GM21717 (cell line): Measurements from ENCODE around the gene ATP5F1D.
"Not testable (repeated sequence)": the region's sequence is repeated elsewhere in the genome, so short reads cannot be mapped to it uniquely, and the experiment has no call there.

Experiments
- ATAC-seq: cut with Tn5 transposase; IDR thresholded peaks from one replicate; pipeline ENCODE4 v1.9.1; 2021; ENCODE audit warnings: mild to moderate bottlenecking, moderate library complexity; ENCODE audit not compliant: unreplicated experiment

Gene ATP5F1D

DNA sequence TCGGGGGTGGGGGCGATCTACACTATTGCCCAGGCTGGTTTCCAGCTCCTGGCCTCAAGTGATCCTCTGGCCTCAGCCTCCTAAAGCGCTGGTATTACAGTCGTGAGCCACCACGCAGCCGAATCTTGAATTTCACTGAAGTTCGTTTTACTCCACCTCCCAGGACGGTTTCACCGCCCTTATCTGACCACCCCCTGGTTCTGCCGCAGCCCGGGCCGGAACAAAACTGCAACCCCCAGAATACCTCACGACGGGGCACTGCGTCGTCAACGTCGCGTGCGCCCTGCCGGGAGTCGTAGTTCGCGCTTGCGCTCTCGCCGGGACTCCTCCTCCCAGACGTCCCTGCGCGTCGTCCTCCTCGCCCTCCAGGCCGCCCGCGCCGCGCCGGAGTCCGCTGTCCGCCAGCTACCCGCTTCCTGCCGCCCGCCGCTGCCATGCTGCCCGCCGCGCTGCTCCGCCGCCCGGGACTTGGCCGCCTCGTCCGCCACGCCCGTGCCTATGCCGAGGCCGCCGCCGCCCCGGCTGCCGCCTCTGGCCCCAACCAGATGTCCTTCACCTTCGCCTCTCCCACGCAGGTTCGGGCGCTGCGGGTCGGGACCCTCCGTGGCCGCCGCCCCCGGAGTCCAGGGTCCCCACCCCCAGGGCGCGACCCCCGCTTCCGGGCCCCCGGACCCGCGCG lies at the start of gene ATP5F1D:
ATP5F1D (plus strand) TSS at position 335 of the 679 bp plus-strand sequence; CDS start at position 435, 100 bp downstream.
- no peak for ATAC-seq

DNA sequence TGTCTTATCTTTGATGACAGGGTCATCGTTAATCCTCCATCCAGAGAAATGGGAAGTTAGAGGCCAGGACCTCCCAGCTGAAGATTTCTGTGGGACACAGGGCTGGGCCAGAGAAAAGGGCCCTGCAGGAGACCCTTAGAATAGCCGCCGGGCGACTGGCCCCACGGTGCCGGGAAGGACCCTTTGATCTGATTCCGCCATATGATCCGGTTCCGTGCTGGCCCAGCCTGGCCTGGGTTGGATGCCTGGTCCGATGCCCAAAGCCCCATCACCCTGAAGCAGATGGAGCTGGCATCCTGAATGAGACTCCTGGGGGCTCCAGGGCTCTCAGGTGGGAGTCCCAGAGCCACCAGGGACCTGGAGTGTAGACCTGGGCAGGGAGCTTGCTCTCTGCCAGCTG lies 42.0 kb upstream of the ATP5F1D start:
- ATAC-seq, result no peak

DNA sequence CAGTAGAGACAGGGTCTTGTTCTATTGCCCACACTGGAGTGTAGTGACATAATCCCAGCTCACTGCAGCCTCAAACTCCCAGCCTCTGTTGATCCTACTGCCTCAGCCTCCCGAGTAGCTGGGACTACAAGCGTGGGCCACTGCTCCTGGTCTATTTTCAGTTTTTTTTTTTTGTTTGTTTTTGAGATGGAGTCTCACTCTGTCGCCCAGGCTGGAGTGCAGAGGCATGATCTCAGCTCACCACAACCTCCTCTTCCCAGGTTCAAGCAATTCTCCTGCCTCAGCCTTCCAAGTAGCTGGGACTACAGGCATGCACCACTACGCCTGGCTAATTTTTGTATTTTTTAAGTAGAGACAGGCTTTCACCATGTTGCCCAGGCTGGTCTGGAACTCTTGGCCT lies 40.9 kb upstream of the ATP5F1D start:
- ATAC-seq, result not testable (repeated sequence)

DNA sequence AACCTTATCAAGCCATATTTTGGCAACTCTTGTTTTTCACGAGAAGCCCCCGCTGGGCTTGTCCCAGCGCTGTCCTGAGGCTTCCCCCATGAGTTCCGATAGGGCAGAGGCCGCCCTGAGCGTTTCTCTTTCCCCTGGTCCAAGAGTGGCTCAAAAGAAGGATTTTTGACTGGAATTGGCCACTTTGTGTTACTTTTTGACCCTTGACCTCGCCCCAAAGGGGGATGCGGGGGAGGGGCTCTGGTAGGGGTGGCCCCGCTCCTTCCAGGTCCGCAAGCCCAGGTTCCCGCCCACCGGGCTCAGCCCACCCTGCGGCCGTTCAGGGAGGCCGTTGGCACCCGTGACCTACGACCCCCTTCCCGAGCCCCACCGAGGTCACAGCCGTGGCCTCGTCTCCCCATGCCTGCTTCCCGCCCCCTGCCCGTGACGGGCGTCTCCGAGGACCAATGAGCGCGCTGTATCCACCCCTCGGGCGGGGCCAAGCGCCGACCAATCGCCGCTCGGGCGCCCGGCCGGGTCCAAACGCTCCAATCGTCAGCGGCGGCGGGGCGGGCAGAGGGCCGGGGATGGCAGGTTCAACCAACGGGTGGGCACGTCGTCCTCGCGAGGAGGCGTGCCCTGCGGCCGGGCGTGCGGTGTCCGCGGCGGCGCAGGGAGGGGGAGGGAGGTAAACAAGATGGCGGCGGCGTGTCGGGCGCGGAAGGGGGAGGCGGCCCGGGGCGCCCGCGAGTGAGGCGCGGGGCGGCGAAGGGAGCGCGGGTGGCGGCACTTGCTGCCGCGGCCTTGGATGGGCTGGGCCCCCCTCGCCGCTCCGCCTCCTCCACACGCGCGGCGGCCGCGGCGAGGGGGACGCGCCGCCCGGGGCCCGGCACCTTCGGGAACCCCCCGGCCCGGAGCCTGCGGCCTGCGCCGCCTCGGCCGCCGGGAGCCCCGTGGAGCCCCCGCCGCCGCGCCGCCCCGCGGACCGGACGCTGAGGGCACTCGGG lies 36.1 kb upstream of the ATP5F1D start, which contains the start of gene STK11:
STK11 (plus strand) TSS at position 665 of the 986 bp plus-strand sequence. CDS start 1,136 bp downstream, outside the sequence.
- peak; percentile 68 for ATAC-seq

DNA sequence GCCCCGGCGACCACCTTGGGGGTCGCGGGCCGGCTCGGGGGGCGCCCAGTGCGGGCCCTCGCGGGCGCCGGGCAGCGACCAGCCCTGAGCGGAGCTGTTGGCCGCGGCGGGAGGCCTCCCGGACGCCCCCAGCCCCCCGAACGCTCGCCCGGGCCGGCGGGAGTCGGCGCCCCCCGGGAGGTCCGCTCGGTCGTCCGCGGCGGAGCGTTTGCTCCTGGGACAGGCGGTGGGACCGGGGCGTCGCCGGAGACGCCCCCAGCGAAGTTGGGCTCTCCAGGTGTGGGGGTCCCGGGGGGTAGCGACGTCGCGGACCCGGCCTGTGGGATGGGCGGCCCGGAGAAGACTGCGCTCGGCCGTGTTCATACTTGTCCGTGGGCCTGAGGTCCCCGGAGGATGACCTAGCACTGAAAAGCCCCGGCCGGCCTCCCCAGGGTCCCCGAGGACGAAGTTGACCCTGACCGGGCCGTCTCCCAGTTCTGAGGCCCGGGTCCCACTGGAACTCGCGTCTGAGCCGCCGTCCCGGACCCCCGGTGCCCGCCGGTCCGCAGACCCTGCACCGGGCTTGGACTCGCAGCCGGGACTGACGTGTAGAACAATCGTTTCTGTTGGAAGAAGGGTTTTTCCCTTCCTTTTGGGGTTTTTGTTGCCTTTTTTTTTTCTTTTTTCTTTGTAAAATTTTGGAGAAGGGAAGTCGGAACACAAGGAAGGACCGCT lies 35.2 kb upstream of the ATP5F1D start:
- ATAC-seq, result no peak

DNA sequence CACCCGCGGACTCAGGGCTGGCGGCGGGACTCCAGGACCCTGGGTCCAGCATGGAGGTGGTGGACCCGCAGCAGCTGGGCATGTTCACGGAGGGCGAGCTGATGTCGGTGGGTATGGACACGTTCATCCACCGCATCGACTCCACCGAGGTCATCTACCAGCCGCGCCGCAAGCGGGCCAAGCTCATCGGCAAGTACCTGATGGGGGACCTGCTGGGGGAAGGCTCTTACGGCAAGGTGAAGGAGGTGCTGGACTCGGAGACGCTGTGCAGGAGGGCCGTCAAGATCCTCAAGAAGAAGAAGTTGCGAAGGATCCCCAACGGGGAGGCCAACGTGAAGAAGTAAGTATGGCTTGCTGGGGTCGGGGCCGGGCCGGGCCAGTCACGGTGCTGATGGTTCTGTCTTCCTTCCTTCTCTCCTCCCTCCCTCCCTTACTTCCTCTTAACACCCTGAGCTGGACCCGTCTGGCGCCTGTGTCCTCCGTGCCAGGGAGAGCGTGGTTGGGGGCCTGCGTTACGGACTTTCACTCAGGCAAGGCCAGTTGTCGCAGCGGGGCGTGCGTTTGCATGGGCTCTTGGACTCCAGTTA lies 34.6 kb upstream of the ATP5F1D start:
- no peak for ATAC-seq

DNA sequence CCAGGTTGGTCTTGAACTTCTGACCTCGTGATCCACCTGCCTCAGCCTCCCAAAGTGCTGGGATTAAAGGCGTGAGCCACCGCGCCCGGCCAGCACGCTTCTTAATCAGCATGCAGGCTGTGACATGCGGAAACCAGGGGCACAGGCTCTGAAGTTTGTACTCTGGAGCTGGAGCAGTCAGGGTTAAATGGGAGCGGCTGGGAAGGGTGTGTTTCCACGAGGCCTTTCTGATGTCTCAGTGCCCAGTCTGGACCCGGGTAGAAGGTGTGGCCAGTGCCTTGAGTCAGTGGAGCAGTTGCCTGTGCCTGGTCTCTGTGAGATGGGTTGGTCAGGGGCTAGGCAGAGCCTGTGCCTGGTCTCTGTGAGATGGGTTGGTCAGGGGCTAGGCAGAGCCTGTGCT lies 32.7 kb upstream of the ATP5F1D start:
- not testable (repeated sequence) for ATAC-seq

DNA sequence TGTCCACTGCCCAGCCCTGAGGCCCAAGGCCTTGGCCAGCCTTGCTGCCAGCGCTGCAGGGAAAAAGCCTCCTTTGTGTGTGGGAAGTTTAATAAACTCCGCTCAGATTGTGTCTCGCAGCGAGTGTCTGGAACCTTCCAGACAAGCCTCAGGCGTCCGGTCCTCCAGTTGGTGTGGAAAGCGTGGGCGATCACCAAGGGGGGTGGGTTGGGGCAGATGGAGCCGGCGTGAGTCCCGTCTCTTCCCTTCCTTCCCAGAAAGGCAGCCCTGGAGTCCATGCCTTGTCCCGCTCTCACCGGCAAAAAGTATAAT lies 31.4 kb upstream of the ATP5F1D start:
- ATAC-seq, result no peak

DNA sequence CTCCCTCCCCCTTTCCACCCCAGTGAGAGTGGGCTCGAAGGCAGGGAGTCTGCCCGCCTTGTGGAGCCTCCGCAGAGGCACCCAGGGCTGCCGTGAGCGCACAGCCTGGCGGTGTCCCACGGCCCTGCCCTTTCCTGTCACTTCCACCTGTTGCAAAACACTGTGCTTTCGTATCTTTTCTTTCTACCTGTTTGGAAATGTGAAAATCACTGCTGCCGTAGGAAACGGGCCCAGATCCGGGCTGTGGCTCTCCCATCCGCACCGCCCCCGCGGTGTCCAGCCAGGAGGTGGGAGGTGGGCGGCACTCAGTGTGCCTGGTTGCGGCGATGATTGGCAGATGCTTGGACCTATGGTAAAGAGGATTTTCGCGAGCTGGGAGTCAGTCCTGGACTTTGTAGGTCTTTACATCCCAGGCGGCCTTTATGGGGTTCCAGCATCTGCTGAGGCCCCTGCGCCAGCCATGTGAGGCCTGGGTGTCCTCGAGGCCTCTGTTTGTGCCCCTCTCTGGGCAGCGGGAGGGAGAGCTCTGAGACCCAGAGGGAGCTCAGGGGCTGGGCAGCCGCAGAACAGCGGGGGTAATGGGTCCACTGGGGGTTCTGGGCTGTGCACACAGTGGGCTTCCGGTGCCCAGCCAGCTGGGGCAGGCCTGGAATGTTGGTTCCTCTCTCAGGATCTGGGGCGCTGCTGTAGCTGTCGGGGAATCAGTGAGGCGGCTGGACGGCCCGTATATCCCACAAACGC lies 29.9 kb upstream of the ATP5F1D start:
- no peak for ATAC-seq

DNA sequence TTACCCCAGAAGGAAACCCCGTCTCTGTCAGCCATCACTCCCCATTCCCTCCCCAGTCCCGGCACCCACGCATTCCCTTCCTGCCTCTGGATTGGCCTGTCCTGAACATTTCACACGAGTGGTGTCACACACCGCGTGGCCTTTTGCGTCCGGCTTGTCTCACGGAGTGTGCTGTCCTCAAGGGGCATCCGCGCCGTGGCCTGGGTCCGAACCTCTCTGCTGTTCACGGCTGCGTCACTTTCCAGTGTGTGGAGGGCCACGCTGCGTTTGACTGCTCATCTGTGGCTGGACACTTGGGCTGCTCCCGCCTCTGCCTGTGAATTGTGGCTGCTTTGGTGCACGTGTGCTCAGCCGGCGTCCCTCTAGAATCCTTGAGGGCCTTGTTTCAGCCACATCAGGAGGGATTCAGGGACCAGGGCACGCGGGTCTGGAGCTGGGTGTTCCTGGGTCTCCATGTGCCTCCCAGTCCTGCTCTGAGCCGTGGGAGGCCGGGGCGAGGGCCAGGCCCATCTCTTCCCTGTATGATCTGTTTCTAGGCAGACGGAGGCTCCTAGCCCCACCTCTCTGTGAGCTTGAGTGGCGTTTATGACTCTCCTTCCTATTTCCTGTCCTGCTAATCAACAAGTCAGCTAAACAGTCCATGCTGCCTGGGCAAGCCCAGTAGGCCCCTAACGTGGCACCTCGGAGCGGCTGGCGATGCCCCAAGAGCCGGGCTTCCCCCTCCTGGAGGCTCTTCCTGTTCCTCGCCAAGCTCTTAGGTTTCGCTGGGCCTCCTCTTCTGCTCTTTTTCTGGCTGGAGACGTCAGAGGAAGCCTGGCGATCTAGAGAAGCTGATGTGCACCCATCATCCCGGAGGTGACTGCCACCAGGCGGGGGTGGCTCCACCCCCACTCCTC lies 27.9 kb upstream of the ATP5F1D start:
- ATAC-seq, result no peak

DNA sequence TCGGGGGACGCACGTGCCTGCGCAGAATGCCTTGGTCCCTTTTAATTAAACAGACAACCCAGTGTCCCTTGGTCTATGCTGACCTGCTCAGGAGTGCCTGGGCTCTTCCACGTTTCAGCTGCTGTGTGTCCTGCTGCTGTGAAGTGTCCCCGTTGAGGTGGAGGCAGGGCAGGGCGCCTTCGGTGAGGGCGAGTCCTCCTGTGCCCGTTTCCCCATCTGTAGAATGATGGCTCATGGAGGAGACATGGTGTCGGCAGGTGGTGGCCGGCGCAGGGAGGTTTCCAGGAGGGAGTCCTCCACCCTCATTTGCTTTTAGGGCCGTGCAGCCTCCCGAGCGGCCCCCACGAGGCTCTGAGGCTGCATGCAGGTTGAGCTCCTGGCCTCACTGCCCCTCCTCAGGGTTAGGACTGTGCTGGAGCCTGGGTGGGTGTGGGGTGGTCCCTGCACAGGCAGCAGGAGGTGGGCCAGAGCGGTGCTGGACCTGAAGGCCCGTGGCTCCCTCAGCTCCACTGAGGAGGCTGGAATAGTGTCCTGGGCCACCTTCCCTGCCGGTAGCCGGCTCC lies 27.2 kb upstream of the ATP5F1D start:
- ATAC-seq, result no peak

DNA sequence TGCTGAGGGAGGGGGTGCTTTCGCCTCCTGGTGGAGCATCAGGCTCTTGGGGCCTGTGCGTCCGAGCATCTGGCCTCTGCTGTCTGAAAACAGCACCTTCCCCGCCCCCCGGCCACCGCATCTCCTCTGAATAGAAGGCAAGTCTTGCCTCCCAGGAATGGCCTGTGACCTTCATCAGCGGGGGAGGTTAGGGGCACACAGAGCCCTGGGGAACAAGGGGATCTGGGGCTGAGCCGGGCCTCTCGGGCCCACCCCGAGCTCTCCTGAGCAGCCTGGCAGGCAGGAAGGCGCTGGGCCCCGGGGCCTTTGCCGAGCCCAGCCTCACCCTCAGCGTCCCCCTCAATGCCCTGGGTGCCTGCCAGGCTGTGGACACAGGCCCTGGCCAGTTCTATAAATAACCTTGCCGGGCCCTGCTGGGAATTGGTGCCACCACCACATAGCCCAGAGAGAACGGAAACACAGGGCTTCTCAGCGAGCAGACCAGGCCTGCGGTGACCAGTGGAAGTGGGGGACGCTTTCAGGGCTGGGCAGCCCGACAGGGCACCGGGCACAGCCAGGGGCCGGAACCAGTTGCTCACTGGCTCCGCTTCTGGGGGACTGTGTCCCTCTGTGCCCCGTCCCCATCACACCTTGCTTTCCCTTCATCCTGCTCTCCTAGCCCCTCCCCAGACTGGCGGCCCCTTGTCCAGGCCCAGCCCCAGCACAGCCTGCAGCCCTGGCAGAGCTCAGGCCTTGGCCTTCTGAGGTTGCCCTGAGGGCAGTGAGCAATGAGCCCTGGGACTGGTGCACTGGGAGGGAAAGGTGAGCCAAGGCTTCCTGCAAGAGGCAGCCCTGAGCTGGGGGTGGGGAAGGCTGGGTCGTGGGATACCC lies 26.5 kb upstream of the ATP5F1D start:
- no peak for ATAC-seq

DNA sequence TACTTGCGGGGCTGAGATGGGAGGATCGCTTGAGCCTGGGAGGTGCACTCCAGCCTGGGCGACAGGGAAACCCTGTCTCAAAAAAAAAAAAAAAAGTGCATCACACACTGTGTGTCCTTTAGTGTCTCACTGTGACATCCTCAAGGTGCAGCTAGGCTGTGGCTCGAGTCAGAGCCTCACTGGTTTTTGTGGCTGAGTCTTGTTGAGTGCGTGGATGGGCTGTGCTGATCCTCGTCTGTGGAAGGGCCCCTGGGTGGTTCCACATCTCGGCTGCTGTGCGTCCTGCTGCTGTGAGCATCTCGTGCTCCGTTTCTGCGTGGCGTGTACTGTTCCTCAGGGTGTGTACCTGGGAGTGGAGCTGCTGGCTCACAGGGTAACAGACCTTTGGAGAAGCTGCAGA lies 24.8 kb upstream of the ATP5F1D start:
- ATAC-seq, result no peak

DNA sequence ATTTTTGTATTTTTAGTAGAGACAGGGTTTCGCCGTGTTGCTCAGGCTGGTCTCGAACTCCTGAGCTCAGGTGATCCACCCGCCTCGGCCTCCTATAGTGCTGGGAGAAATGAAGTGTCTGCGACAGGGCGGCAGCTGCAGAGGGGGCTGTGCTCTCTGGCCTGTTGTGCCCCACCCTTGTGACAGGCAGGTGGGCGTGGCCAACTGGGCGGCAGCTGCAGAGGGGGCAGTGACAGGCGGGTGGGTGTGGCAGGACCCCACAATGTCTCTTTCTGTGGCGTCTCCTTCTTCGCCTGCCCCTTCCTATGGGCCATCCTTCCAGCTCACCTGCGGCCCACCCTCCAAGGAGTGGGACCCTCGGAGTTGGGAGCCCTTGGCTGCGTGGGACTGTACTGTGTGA lies 24.2 kb upstream of the ATP5F1D start:
- no peak for ATAC-seq

DNA sequence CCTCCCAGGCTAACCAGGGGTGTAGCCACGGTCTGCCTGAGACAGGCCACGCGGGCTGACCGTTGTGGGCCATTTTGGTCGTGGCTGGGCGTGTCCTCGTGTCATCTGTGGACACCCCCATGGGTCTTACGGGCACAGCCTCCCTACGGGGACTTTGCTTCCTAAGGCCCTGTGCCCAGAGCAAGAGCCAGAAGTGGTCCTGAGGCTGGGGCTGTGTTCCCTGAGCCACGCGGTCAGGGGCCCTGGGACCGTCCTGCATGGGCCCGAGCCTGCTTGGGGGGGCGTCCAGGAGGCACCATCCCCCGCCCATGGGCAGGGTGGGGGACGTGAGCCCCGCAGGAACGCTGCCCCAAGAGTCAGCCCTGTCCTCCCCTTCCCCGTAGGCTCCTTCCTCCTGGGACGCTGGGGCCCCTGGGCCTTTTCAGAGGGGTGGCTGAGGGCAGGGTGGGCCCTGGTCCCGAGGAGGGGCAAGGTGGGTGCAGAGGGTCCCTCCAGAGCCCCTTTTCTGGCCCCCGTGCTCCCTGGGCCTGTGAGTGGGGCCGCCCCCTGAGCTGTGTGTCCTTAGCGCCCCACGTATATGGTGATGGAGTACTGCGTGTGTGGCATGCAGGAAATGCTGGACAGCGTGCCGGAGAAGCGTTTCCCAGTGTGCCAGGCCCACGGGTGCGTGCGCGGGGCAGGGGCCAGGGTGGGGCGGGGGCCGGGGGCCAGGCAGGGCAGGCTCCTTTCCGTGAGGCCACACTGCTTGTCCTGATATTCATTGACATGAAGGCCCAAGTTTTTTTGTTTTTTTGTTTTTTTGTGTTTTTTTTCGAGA lies 22.6 kb upstream of the ATP5F1D start:
- no peak for ATAC-seq

DNA sequence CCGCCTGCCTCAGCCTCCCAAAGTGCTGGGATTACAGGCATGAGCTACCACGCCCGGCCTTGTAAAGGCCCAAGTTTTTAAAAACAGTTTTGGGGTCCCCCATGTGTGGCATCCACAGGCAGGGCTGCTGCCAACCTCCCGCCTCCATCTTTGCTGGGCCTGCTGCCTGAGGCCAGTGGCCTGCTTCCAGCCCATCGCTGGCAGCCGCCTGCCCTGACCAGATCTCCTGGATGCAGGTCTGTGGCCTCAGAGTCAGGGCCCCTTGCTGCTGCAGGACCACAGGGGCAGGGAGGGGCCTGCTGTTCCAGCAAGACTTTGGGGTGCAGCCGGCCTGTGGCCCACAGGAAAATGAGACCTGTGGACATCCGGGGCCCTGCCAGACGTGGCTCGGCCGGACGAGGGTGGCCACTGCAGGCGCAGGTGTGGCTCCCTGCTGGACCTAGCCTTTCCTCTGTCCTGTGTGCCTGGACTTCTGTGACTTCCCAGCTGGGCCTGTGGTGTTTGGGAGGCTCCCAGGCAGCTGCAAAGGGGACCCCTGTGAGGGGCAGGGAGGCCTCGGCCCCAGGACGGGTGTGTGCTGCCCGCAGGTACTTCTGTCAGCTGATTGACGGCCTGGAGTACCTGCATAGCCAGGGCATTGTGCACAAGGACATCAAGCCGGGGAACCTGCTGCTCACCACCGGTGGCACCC lies 21.6 kb upstream of the ATP5F1D start:
- no peak for ATAC-seq

DNA sequence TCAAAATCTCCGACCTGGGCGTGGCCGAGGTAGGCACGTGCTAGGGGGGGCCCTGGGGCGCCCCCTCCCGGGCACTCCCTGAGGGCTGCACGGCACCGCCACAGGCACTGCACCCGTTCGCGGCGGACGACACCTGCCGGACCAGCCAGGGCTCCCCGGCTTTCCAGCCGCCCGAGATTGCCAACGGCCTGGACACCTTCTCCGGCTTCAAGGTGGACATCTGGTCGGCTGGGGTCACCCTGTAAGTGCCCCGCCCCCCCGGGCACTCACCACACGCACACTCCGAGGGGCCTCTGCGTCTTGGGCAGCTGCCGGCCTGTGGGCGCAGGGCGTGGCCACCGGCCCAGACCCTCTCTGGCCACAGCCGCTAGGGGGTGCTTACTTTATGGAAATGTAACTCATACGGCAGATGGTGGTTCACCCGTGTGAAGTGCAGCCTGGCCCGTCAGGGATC lies 21.0 kb upstream of the ATP5F1D start:
- no peak for ATAC-seq
